Subcutaneous adipose tissue (tissue), 4 donors: ENCODE data around the gene DLG2. TPM values are rescaled to one million over a fixed set of nuclear protein-coding genes. Genes with fewer than 3 reads are reported as not detected.

Source experiments
- CTCF ChIP-seq: fragments of 450-650 bp; IDR thresholded peaks from one replicate; pipeline ENCODE4 v1.5.1; 2016; ENCODE audit warnings: low read depth, mild to moderate bottlenecking, control low read depth, antibody characterized with exemption, moderate library complexity
- total RNA-seq, 4 donors: library from RNA; depleted of rRNA; stranded (reverse); fragments of >200 nt; gene quantifications; one replicate each; pipeline ENCODE4 v1.1.0, GENCODE V29; 2016

Gene DLG2
- total RNA-seq, 4 donors from 2014 or later, result 3.6 to 7.0 (median 6.1) TPM

GRCh38 chr11:83922953-83923352 lies 1704.2 kb downstream of the DLG2 start:
- no peak for TF ChIP-seq CTCF

GRCh38 chr11:83922318-83922717 lies 1704.8 kb downstream of the DLG2 start:
- no peak for TF ChIP-seq CTCF

- TF ChIP-seq CTCF, result no peak
These were observed 1705.5 kb downstream of the DLG2 start for GRCh38 chr11:83921447-83922192.

- TF ChIP-seq CTCF, result no peak
These were observed 1708.7 kb downstream of the DLG2 start for GRCh38 chr11:83918476-83918875.

GRCh38 chr11:83914995-83915394 lies 1712.1 kb downstream of the DLG2 start:
- no peak for TF ChIP-seq CTCF

GRCh38 chr11:83909579-83910534 lies 1717.3 kb downstream of the DLG2 start:
- no peak for TF ChIP-seq CTCF

GRCh38 chr11:83908298-83908856 lies 1718.8 kb downstream of the DLG2 start:
- TF ChIP-seq CTCF, result no peak
